HG03108 (cell line): Measurements from ENCODE around the gene ZNF836.
A peak's percentile ranks its signal among the peaks of the same experiment; 100 is the strongest.

Experiments used
- ATAC-seq: cut with Tn5 transposase; IDR thresholded peaks from one replicate; pipeline ENCODE4 v1.9.1; 2021; ENCODE audit warnings: moderate library complexity; ENCODE audit not compliant: unreplicated experiment

The ZNF836 gene

DNA sequence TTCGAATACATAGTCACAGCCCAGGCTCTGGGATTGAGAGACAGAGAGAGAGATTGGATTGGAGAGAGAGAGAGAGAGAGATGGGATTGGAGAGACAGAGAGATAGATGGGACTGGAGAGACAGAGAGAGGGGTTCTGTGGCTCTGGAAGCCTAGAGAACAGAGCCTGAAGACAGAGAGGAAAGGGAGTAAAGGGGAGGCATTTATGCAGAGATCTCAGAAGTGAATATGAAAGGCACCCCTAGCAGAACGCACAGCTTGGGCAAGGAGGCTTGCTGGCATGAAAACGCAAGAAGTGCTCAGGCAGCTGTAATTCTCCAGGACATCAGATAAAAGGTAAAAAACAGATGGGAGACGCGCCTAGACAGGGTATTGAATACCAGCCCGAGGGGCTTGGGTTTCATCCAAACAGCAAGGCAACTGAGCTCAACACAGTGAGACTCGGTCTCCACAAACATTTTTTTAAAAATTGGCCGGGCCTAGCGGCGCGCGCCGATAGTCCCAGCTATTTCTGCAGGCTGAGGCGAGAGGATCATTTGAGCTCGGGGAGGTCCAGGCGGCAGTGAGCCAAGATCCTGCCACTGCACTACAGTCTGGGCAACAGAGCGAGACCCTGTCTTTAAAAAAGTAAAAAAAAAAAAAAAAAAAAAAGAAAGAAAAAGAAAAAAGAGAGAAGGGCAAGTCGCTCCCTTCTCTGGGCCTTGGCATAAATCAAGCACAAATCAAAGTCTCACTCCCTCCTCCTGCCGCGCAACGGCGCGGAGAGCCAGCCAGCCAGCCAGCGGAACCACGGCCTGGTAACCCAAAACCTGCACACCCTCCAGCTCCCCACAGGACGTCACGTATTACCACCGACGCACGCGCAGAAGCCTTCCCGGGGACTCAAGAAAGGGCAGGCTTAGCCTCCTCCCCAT is 17.7 kb upstream of the ZNF836 start:
- peak; percentile 3 for ATAC-seq

DNA sequence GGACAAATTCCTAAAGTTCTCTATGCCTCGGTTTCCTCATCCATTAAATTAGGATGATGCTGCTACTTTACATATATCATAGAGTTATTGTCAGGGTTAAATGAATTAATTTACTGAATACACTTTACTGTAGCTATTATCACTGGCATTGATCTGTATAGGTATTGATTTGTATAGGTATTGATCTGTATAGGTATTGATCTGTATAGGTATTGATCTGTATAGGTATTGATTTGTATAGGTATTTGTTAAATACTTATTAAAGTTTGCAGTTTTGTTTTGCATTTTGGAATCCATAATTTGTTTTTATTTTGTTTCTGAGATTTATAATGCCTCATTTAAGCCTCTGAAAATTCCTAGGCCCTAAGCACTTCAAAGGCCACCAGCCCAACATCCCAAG is 16.0 kb upstream of the ZNF836 start:
- no peak for ATAC-seq

DNA sequence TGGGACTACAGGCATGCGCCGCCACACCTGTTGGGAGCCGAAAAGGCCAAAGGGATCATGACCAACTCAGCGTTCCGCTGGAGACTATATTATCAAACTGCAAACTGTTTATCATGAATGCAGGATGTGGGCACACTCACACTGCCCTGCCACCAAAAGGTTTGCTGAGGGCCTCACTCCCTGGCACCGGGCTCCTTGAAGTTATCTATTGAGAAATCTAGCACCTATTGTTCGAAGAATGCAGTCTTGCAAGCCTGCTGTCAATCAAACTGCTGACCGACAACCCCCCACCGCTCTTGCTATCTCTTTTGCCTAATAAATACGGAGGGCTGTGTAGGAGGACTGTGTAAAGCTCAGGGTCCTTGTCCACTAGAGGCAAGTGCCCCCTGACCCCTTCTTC is 5.2 kb upstream of the ZNF836 start:
- ATAC-seq, result no peak

DNA sequence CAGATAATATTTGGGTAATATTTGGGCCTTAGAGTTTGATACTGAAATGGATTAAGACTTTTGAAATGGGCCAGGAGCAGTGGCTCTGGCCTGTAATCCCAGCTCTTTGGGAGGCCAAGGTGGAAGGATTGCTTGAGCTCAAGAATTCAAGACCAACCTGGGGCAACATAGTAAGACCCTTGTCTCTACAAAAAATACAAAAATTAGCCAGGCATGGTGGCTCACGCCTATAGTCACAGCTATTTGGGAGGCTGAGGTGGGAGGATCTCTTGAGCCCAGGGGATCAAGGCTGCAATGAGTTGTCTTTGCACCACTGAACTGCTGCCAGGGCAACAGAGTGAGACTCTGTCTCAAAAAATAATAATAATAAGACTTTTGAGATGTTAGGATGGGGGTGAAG is 926 bp upstream of the ZNF836 start:
- no peak for ATAC-seq

DNA sequence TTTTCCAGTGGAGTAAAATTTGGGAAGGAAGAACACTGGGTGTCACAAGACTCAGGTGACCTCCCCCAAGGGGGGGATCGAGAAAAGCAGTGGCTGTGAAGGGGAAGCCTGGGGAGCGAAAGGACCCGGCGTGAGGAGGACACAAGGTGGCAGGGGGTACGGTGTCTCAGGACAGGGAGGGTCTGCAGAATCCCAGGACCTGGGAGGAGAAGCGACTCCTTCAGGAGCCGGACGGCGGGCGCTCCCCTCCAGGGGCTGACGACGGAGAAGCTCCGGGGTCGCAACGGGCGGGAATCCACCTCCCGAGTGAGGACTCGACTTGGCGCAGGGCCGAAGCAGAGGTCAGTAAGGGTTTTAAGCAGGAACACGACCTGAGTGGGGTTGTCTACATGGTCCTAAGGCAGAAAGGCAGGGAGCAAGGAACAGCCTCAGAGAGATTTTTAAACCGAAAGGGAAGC is 529 bp downstream of the ZNF836 start:
- ATAC-seq, result no peak

DNA sequence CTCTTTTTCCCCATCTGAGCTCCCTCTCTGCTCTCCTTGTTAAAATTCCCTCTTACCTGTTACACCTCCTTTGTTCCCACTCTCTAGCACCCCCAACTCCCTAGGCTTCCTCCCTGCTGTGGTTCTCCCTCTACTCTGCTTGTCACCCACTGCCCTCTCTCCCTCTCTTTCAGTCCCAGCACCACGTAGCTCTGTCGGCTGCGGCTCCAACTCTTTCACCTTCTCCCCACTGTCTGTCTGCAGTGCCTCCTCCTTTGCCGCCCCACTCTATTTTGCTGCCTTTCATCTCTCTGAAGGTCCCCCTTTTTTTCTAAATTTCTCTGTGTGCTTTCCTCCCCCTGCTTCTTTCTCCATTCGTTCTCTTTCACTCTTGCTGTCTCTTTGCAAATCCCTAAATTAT is 1.1 kb downstream of the ZNF836 start:
- ATAC-seq, result no peak

DNA sequence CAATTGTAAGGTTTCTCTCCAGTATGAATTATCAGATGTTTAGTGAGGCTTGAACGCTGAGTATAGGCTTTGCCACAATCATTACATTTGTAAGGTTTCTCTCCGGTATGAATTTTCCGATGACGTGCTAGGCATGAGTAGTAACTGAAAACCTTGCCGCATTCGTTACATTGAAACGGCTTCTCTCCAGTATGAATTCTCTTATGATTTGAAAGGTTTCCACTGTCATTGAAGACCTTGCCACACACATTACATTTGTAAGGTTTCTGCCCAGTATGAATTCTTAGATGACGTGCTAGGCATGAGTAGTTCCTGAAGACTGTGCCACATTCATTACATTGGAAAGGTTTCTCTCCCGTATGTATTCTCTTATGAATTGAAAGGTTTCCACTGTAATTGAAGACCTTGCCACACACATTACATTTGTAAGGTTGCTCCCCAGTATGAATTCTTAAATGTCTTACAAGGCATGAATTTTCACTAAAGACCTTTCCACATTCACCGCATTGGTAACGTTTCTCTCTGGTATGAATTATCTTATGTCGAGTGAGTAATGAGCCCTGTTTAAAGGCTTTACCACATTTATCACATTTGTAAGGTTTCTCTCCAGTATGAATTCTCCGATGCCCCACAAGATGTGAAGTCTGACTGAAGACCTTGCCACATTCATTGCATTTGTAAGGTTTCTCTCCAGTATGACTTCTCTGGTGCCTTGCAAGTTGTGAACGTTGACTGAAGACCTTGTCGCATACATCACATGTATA is 15.6 kb downstream of the ZNF836 start:
- ATAC-seq, result no peak

DNA sequence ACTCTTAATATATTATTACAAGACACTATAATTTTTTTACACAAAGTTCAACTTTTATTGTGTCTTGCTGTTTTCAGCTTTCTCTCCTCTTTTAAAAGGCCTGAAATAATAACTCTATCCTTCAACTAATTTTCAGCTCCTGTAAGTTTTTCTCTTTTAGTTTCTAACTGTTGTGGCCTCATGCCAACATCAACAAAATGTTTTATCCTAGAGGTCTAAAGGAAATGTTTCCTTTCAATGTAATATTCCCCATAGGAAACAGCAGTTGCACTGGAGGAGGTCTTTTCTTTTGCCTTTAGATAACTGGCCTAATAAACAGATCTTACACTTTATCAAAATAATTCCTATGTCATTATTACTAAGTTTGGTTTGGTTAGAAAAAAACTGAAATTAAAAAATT is 23.2 kb downstream of the ZNF836 start:
- no peak for ATAC-seq

DNA sequence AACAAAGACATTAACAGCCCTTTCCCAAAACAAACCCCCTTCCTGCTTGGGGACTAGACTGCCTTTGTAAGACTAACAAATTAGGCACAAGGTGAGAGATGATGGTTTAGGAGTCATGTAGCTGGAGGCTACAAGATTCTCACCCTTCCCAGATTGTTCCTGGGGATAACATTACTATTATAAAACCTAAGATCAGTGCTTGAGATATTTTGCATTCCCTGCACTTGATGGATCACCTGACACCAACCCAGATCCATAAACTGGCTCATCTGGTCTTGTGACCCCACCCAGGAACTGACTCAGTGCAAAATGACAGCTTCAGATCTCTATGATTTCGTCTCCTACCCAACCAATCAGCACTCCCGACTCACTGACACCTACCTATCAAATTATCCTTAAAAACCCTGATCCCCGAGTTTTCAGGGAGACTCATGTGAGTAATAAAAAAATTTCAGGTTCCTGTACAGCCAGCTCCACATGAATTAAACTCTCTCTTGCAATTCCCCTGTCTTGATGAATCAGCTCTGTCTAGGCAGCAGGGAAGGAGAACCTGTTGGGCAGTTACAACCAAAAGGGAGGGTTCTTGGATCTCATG is 29.3 kb downstream of the ZNF836 start:
- no peak for ATAC-seq

DNA sequence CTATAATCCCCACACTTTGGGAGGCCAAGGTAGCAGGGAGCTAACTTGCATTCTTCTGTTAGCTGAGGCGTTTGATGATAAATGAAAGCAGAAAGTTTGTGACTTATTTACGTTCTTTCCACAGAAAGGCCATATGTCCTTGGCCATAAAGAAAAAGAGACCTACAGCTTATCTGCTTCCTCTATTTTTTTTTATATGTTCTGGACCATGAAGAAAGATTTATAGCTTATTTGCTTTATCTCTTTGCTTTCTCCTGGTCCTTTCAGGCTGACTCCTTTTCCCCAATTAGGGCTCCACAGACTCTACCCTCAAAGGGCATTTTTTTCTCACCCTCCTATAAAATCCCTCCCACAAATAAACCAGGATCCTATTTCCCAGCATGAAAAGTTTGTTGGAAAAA is 30.2 kb downstream of the ZNF836 start:
- ATAC-seq, result no peak

DNA sequence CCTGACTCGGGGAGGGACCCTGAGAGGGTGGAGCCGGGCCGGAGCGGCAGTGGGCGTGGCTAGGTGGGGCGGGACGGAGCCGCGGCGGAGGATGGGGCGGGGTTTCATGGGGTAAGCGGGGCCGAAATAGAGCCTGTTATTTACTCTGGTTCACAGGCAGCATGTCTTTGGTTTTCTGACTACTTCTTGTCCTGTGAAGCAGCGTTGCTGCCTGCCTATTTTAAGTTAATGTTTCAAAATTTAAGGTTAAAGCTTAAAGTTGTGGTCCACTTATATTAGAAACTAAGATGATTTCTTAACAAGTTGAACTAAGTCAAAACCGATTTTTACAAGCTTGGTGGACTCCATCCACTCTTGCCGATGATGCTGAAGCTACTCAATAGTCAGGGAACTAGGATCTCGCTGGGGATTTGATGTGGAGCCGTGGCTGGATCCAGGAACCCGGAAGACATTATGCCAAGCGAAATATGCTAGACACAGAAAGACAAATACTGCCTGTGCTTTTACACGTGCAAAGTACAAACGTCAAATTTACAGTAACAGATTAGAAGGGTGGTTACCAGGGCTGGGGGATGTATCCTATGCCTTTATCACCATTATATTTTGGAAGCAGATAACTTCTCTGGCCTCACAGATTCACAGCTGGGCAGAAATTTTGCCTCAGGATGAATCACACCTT is 31.2 kb downstream of the ZNF836 start:
- peak; percentile 91 for ATAC-seq

DNA sequence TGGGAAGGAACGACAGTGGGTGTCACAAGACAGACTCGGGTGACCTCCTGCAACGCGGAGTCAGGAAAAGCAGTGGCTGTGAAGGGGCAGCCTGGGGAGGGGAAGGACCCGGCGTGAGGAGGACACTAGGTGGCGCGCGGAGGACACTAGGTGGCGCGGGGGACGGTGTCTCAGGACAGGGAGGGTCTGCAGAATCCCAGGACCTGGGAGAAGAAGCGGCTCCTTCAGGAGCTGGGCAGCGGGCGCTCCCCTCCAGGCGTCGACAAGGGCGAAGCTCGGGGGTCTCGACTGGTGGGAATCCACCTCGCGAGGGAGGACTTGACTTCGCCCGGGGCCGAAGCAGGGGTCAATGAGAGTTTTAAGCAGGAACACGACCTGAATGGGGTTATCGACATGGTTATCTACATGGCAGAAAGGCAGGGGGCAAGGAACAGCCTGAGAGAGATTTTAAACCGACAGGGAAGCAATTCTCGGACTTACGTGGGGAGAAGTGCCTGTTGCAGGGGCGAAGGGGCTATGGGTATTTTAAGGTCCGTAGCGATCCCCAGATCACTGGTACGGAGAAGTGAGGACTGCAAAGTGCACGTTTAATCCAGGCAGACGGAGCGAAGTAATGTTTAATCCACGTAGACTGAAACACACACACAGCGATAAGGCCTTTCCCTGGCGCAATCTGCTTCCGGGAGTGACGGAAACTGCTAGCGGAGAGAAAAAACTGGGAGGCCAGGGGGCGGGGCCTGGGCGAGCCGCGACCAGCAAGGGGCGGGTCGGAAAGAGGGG is 32.0 kb downstream of the ZNF836 start, which contains the start of gene ZNF616:
TSS of gene ZNF616 (minus strand) at position 687 of the 780 bp plus-strand sequence. CDS start 9,426 bp downstream, outside the sequence.
- ATAC-seq, result peak; percentile 58

DNA sequence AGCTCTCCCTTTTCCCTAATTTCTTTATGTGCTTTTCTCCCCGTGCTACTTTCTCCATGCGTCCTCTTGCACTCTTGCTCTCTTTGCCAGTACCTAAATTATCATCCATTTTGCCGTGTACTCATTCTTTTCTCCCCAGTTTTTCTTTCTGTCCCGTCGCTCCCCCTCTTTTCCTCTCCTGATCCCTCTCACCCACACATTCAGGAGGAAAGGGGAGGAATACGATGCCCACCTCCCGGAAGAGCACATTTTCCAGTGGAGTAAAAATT is 32.5 kb downstream of the ZNF836 start:
- ATAC-seq, result no peak

DNA sequence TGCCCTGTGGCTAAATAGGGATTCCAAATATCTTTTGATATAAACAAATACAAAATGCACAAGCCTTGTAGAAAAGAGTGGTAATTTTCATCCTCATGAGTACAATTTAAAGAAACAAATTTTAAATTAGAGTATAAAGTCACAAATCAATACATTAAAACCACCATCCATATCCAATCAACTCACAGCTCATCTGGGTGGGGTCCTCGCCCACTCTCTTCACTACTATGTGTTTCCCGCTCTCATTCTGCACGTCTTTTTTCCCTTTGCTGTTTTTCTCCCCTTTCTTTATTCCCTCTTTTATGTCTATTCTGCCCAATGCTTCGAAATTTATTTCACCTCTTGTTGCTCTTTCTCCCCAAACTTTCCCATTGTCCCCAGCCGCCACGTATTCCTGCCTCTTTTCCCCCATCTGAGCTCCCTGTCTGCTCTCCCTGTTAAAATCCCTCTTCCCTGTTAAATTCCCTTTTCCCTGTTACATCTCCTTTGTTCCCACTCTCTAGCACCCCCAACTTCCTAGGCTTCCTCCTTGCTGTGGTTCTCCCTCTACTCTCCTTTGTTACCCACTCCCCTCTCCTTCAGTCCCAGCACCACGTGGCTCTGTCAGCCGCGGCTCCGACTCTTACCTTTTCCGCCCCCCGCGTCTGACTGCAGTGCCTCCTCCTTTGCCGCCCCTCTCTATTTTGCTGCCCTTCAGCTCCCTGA is 33.0 kb downstream of the ZNF836 start:
- no peak for ATAC-seq

DNA sequence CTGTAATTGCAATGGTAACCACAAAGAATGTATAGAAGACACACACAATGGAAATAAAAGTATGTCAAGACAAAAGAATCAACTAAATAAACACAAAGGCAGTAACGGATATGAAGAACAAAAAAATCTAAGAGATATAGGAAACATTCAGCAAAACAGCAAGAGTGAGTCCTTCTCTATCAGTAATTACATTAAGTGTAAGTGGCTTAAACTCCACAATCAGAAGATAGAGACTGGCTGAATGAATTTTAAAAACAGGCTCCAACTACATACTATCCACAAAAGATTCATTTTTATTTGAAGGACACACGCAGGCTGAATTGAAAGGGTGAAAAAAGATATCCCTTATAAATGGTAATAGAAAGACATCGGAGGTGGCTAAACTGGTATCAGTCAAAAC is 51.1 kb downstream of the ZNF836 start:
- ATAC-seq, result no peak

DNA sequence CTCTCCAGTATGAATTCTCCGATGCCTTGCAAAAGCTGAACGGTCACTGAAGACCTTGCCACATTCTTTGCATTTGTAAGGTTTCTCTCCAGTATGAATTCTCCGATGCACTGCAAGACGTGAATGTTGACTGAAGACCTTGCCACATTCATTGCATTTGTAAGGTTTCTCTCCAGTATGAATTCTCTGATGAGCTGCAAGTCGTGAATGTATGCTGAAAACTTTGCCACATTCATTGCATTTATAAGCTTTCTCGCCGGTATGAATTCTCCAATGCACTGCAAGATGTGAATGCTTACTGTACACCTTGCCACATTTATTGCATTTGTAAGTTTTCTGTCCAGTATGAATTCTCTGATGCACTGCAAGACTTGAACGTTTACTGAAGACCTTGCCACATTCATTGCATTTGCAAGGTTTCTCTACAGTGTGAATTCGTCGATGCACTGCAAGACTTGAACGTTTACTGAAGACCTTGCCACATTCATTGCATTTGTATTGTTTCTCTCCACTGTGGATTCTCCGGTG is 55.8 kb downstream of the ZNF836 start:
- no peak for ATAC-seq

DNA sequence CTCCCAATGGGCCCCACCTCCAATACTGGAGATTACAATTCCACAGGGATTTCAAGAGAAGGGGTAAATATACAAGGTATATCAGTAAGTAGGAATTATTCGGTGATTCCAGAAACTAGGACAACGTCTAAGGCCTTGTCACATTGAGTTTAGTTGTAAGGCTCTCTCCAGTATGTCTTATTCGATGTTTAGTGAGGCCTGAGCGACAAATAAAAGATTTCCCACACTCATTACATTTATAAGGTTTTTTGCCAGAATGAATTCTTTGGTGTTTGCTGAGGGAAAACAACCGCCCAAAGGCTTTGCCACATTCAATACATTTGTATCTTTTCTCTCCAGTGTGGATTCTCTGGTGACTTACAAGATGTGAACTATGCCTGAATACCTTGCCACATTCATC is 56.7 kb downstream of the ZNF836 start:
- no peak for ATAC-seq

DNA sequence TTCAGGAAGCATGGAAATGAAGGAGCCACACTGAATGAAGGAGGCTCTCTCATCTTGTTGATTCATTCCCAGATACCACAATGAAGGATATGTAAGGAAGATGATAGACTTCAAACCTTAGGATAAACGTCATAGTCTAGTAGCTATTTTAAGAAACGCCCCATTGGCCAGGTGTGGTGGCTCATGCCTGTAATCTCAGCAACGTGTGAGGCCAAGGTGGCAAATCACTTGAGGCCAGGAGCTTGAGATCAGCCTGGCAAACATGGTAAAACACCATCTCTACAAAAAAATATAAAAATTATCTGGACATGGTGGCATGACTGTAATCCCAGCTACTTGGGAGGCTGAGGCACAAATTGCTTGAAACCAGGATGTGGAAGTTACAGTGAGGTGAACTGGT is 58.8 kb downstream of the ZNF836 start:
- ATAC-seq, result no peak

DNA sequence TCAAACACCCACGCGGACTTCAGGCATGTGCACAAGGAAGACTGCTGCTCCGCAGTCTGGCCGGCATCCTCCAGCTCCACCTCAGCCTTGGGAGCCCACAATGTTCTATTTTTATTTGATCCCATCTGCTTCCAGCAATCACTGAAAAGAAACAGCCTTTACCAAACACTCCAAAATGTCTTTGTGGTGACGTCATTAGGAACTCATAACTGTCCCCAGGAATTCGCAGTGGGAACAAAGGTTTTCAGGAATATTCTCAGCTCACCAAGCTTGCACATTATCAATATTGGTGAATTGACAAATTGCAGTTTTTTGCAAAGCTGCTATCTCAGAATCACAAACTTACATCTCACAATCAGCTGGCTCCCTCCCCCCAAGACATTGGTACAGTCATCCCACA is 60.6 kb downstream of the ZNF836 start:
- ATAC-seq, result no peak
